Neural crest cell (in vitro differentiated cells): ENCODE data around the gene RABGAP1. TPM values are rescaled to one million over a fixed set of nuclear protein-coding genes. Genes with fewer than 3 reads are reported as not detected.

Source experiments
- DNase-seq: peaks from one replicate; pipeline ENCODE4 v3.0.0; 2021; ENCODE audit warnings: low read depth, mixed read lengths, low spot score
- H3K27ac Mint-ChIP-seq: one replicate; pipeline ENCODE4 v1.8.0; 2021; ENCODE audit warnings: mild to moderate bottlenecking, mixed read lengths; ENCODE audit not compliant: unreplicated experiment
- H3K27me3 Mint-ChIP-seq: 2 replicates; pipeline ENCODE4 v1.8.0; 2021; ENCODE audit warnings: low read depth, mild to moderate bottlenecking, mixed read lengths
- H3K36me3 Mint-ChIP-seq: 2 replicates; pipeline ENCODE4 v1.8.0; 2021; ENCODE audit warnings: low read depth, mild to moderate bottlenecking, mixed read lengths
- H3K4me1 Mint-ChIP-seq: 2 replicates; pipeline ENCODE4 v1.8.0; 2021; ENCODE audit warnings: mixed read lengths
- H3K4me3 Mint-ChIP-seq: one replicate; pipeline ENCODE4 v1.8.0; 2021; ENCODE audit warnings: mild to moderate bottlenecking, mixed read lengths
- H3K9me3 Mint-ChIP-seq: 2 replicates; pipeline ENCODE4 v1.8.0; 2021; ENCODE audit warnings: mixed read lengths
- CTCF ChIP-seq: fragments of 200-600 bp; sonication (generic); conservative IDR thresholded peaks from 2 replicates; pipeline ENCODE4 v1.5.0; 2021; ENCODE audit warnings: antibody characterized with exemption, mild to moderate bottlenecking
- total RNA-seq: library from RNA; stranded (reverse); gene quantifications from 2 replicates; pipeline ENCODE4 v1.2.1, GENCODE V29; 2021

Gene RABGAP1
- total RNA-seq, 1 donor from 2014 or later = 59.5 TPM

- no peak overlapping the region for H3K4me3 Mint-ChIP-seq
- H3K27ac Mint-ChIP-seq = no peak overlapping the region
- no peak for TF ChIP-seq CTCF
- H3K27me3 Mint-ChIP-seq = no peaks in the 10 kb centered on the region
- no peaks in the 10 kb centered on the region for H3K9me3 Mint-ChIP-seq
- H3K4me1 Mint-ChIP-seq = peaks cover 5% of the 10 kb centered on the region
- DNase-seq = no peak
- H3K36me3 Mint-ChIP-seq = peaks cover 2% of the 10 kb centered on the region
These were observed 143.4 kb downstream of the RABGAP1 start for GRCh38 chr9:123084256-123084655.

GRCh38 chr9:123085916-123086315 is 145.1 kb downstream of the RABGAP1 start:
- Mint-ChIP-seq H3K36me3 (peaks cover 4% of the 10 kb centered on the region), H3K27me3 (no peaks in the 10 kb centered on the region), H3K4me1 (peaks cover 5% of the 10 kb centered on the region), H3K9me3 (no peaks in the 10 kb centered on the region), H3K27ac (no peak overlapping the region), H3K4me3 (no peak overlapping the region)
- no peak for TF ChIP-seq CTCF
- no peak for DNase-seq

GRCh38 chr9:123087359-123087888 is 146.6 kb downstream of the RABGAP1 start:
- no peak overlapping the region for H3K27ac Mint-ChIP-seq
- no peak overlapping the region for H3K4me3 Mint-ChIP-seq
- peaks cover 4% of the 10 kb centered on the region for H3K36me3 Mint-ChIP-seq
- no peaks in the 10 kb centered on the region for H3K4me1 Mint-ChIP-seq
- no peaks in the 10 kb centered on the region for H3K9me3 Mint-ChIP-seq
- no peak for TF ChIP-seq CTCF
- DNase-seq = no peak
- H3K27me3 Mint-ChIP-seq = no peaks in the 10 kb centered on the region

- Mint-ChIP-seq H3K4me1 (no peaks in the 10 kb centered on the region), H3K27ac (no peak overlapping the region), H3K4me3 (no peak overlapping the region), H3K9me3 (no peaks in the 10 kb centered on the region), H3K27me3 (no peaks in the 10 kb centered on the region), H3K36me3 (peaks cover 7% of the 10 kb centered on the region)
- no peak for DNase-seq
- no peak for TF ChIP-seq CTCF
These were observed 148.2 kb downstream of the RABGAP1 start for GRCh38 chr9:123089040-123089439.

- Mint-ChIP-seq H3K4me1 (no peaks in the 10 kb centered on the region), H3K27me3 (no peaks in the 10 kb centered on the region), H3K36me3 (peaks cover 6% of the 10 kb centered on the region), H3K27ac (no peak overlapping the region), H3K9me3 (no peaks in the 10 kb centered on the region), H3K4me3 (no peak overlapping the region)
- no peak for DNase-seq
- no peak for TF ChIP-seq CTCF
These were observed 149.0 kb downstream of the RABGAP1 start for GRCh38 chr9:123089790-123090189.
